ENCODE measurements around the gene ZAP70.

- no peak for TF ChIP-seq POLR2AphosphoS5 (IDR thresholded peaks at IDR 0.05)
- no peak for TF ChIP-seq CTCF (IDR thresholded peaks at IDR 0.05)
Measured at GRCh38 chr2:97670471-97670870, 42.9 kb upstream of the ZAP70 start.
